ENCODE results near the gene ST14.

ST14 gene

DNA sequence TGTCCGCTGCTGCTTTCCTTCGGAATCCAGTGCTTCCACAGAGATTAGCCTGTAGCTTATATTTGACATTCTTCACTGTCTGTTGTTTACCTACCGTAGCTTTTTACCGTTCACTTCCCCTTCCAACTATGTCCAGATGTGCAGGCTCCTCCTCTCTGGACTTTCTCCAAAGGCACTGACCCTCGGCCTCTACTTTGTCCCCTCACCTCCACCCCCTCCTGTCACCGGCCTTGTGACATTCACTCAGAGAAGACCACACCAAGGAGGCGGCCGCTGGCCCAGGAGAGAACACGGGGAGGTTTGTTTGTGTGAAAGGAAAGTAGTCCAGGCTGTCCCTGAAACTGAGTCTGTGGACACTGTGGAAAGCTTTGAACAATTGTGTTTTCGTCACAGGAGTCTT lies 15.4 kb upstream of the ST14 start:
- ChIA-PET CTCF (no interaction called here), POLR2A (no interaction called here)
- no peak for DNase-seq (ENCODE audit: extremely low spot score)
- no peak for TF ChIP-seq SUZ12 (IDR thresholded peaks at IDR 0.05)
- TF ChIP-seq LEF1 (IDR thresholded peaks at IDR 0.05; ENCODE audit: borderline replicate concordance), result no peak
- TF ChIP-seq ZNF384 (IDR thresholded peaks at IDR 0.05), result no peak
- no peak for TF ChIP-seq FOXM1 (IDR thresholded peaks at IDR 0.05; ENCODE audit: borderline replicate concordance)
- TF ChIP-seq FOXA1 (IDR thresholded peaks at IDR 0.05), result no peak
- no peak for TF ChIP-seq HDGF (IDR thresholded peaks at IDR 0.05; ENCODE audit: borderline replicate concordance)
- no peak for TF ChIP-seq BHLHE40 (IDR thresholded peaks at IDR 0.05; ENCODE audit: borderline replicate concordance)
- TF ChIP-seq SP1 (IDR thresholded peaks at IDR 0.05), result no peak
- no peak for TF ChIP-seq NFRKB (IDR thresholded peaks at IDR 0.05)
- TF ChIP-seq TARDBP (IDR thresholded peaks at IDR 0.05), result no peak
- TF ChIP-seq ARNT (IDR thresholded peaks at IDR 0.05), result no peak
- TF ChIP-seq CTBP1 (IDR thresholded peaks at IDR 0.05; ENCODE audit: borderline replicate concordance), result no peak

GRCh38 chr11:130144861-130145281 lies 14.7 kb upstream of the ST14 start:
- POLR2A ChIA-PET, result no interaction called here
- CTCF ChIA-PET, result no interaction called here
- no peak for DNase-seq (ENCODE audit: extremely low spot score)
- no peak for TF ChIP-seq TARDBP (IDR thresholded peaks at IDR 0.05)

- CTCF ChIA-PET, result no interaction called here
- TF ChIP-seq BHLHE40 (IDR thresholded peaks at IDR 0.05; ENCODE audit: borderline replicate concordance) (no peak), NFRKB (IDR thresholded peaks at IDR 0.05) (no peak), FOXA1 (IDR thresholded peaks at IDR 0.05) (no peak), CTBP1 (IDR thresholded peaks at IDR 0.05; ENCODE audit: borderline replicate concordance) (no peak), LEF1 (IDR thresholded peaks at IDR 0.05; ENCODE audit: borderline replicate concordance) (no peak), L3MBTL2 (conservative IDR thresholded peaks at IDR 0.05) (no peak), SP1 (IDR thresholded peaks at IDR 0.05) (no peak), HDGF (IDR thresholded peaks at IDR 0.05; ENCODE audit: borderline replicate concordance) (no peak), SUZ12 (IDR thresholded peaks at IDR 0.05) (no peak), PKNOX1 (IDR thresholded peaks at IDR 0.05) (no peak), ARNT (IDR thresholded peaks at IDR 0.05) (no peak), FOXM1 (IDR thresholded peaks at IDR 0.05; ENCODE audit: borderline replicate concordance) (no peak), FOXK2 (IDR thresholded peaks at IDR 0.05) (no peak), TARDBP (IDR thresholded peaks at IDR 0.05) (no peak), ELF4 (IDR thresholded peaks at IDR 0.05) (no peak), ZNF384 (IDR thresholded peaks at IDR 0.05) (no peak)
- no peak for DNase-seq (ENCODE audit: extremely low spot score)
- POLR2A ChIA-PET, result no interaction called here
Observed at GRCh38 chr11:130145311-130145812, 14.2 kb upstream of the ST14 start.

- POLR2A ChIA-PET, result no interaction called here
- TF ChIP-seq FOXK2 (IDR thresholded peaks at IDR 0.05) (no peak), LEF1 (IDR thresholded peaks at IDR 0.05; ENCODE audit: borderline replicate concordance) (no peak), BHLHE40 (IDR thresholded peaks at IDR 0.05; ENCODE audit: borderline replicate concordance) (no peak), ZNF384 (IDR thresholded peaks at IDR 0.05) (no peak), ARNT (IDR thresholded peaks at IDR 0.05) (no peak), FOXA1 (IDR thresholded peaks at IDR 0.05) (no peak), L3MBTL2 (conservative IDR thresholded peaks at IDR 0.05) (no peak), FOXM1 (IDR thresholded peaks at IDR 0.05; ENCODE audit: borderline replicate concordance) (no peak), PKNOX1 (IDR thresholded peaks at IDR 0.05) (no peak), SUZ12 (IDR thresholded peaks at IDR 0.05) (no peak), HDGF (IDR thresholded peaks at IDR 0.05; ENCODE audit: borderline replicate concordance) (no peak), CTBP1 (IDR thresholded peaks at IDR 0.05; ENCODE audit: borderline replicate concordance) (no peak), ELF4 (IDR thresholded peaks at IDR 0.05) (no peak)
- no peak for DNase-seq (ENCODE audit: extremely low spot score)
- CTCF ChIA-PET, result no interaction called here
Observed at GRCh38 chr11:130145975-130146776, 13.4 kb upstream of the ST14 start.

DNA sequence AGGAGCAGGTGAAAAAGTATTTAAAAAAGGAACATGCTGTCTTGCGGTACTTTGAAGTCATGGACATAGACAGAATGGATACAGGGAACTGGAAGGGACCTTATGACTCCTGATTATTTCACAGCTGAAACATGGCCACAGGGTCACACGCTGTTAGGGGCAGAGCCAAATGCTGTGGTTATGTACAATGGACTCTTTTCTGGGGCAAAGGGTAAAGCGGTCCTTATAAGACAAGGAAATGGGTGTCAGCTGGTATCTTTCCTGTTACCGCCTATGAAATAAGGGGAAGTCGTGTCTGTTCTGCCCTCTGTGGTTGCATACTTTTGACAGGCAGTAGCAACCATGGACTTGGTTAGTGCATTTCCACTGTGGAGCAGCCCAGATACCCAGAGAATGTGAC lies 12.8 kb upstream of the ST14 start:
- CTCF ChIA-PET, result no interaction called here
- DNase-seq (ENCODE audit: extremely low spot score), result no peak
- TF ChIP-seq NFRKB (IDR thresholded peaks at IDR 0.05), result no peak
- no peak for TF ChIP-seq L3MBTL2 (conservative IDR thresholded peaks at IDR 0.05)
- no peak for TF ChIP-seq FOXK2 (IDR thresholded peaks at IDR 0.05)
- no peak for TF ChIP-seq FOXA1 (IDR thresholded peaks at IDR 0.05)
- no peak for TF ChIP-seq PKNOX1 (IDR thresholded peaks at IDR 0.05)
- no peak for TF ChIP-seq SUZ12 (IDR thresholded peaks at IDR 0.05)
- no peak for TF ChIP-seq SP1 (IDR thresholded peaks at IDR 0.05)
- TF ChIP-seq FOXM1 (IDR thresholded peaks at IDR 0.05; ENCODE audit: borderline replicate concordance), result no peak
- no peak for TF ChIP-seq TARDBP (IDR thresholded peaks at IDR 0.05)
- TF ChIP-seq LEF1 (IDR thresholded peaks at IDR 0.05; ENCODE audit: borderline replicate concordance), result no peak
- no peak for TF ChIP-seq ELF4 (IDR thresholded peaks at IDR 0.05)
- no peak for TF ChIP-seq ZNF384 (IDR thresholded peaks at IDR 0.05)
- TF ChIP-seq HDGF (IDR thresholded peaks at IDR 0.05; ENCODE audit: borderline replicate concordance), result no peak
- no peak for TF ChIP-seq CTBP1 (IDR thresholded peaks at IDR 0.05; ENCODE audit: borderline replicate concordance)
- TF ChIP-seq ARNT (IDR thresholded peaks at IDR 0.05), result no peak
- TF ChIP-seq BHLHE40 (IDR thresholded peaks at IDR 0.05; ENCODE audit: borderline replicate concordance), result no peak
- POLR2A ChIA-PET, result no interaction called here

DNA sequence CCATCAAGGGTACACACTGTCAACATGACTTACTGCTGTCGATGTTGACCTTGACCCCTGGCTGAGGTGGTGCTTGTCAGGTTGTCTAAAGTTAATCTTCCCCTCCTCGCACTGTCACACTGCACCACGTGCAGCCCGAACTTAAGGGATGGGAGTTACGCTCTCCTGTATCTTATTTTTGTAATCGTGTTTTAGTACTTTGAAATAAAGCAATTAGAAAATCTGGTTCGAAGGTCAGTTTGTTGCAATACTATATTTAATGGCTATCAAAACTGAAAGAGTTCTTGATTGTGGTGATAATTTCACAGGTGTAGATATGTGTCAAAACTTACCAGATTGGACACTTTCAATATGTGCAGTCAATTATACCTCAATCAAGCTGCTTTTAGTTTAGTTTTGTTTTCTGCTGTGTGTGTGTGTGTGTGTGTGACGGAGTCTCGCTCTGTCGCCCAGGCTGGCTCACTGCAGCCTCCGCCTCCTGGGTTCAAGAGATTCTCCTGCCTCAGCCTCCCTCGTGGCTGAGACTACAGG lies 10.7 kb upstream of the ST14 start:
- CTCF ChIA-PET, result no interaction called here
- POLR2A ChIA-PET, result no interaction called here
- no peak for DNase-seq (ENCODE audit: extremely low spot score)
- TF ChIP-seq ELF4 (IDR thresholded peaks at IDR 0.05), result no peak
- TF ChIP-seq FOXA1 (IDR thresholded peaks at IDR 0.05), result no peak
- TF ChIP-seq LEF1 (IDR thresholded peaks at IDR 0.05; ENCODE audit: borderline replicate concordance), result no peak
- no peak for TF ChIP-seq CTBP1 (IDR thresholded peaks at IDR 0.05; ENCODE audit: borderline replicate concordance)
- TF ChIP-seq L3MBTL2 (conservative IDR thresholded peaks at IDR 0.05), result no peak
- TF ChIP-seq PKNOX1 (IDR thresholded peaks at IDR 0.05), result no peak
- TF ChIP-seq TARDBP (IDR thresholded peaks at IDR 0.05), result no peak
- no peak for TF ChIP-seq SP1 (IDR thresholded peaks at IDR 0.05)
- TF ChIP-seq ZNF384 (IDR thresholded peaks at IDR 0.05), result no peak
- no peak for TF ChIP-seq ARNT (IDR thresholded peaks at IDR 0.05)
- TF ChIP-seq SUZ12 (IDR thresholded peaks at IDR 0.05), result no peak

Data from HEK293T (cell line).